Measurements from ENCODE around the gene WWOX. TPM values are rescaled to one million over a fixed set of nuclear protein-coding genes. Genes with fewer than 3 reads are reported as not detected.
A peak's percentile ranks its signal among the peaks of the same experiment; 100 is the strongest.
"Not testable (repeated sequence)": the region's sequence is repeated elsewhere in the genome, so short reads cannot be mapped to it uniquely, and the experiment has no call there.

The WWOX gene
- 10 to 100 TPM; 10.6 to 13.1 TPM for total RNA-seq
- long read RNA-seq, partial matches to known transcripts = 0 of 5 reads
- long read RNA-seq, other reads (novel, unspliced or antisense) = 2 of 5 reads

DNA sequence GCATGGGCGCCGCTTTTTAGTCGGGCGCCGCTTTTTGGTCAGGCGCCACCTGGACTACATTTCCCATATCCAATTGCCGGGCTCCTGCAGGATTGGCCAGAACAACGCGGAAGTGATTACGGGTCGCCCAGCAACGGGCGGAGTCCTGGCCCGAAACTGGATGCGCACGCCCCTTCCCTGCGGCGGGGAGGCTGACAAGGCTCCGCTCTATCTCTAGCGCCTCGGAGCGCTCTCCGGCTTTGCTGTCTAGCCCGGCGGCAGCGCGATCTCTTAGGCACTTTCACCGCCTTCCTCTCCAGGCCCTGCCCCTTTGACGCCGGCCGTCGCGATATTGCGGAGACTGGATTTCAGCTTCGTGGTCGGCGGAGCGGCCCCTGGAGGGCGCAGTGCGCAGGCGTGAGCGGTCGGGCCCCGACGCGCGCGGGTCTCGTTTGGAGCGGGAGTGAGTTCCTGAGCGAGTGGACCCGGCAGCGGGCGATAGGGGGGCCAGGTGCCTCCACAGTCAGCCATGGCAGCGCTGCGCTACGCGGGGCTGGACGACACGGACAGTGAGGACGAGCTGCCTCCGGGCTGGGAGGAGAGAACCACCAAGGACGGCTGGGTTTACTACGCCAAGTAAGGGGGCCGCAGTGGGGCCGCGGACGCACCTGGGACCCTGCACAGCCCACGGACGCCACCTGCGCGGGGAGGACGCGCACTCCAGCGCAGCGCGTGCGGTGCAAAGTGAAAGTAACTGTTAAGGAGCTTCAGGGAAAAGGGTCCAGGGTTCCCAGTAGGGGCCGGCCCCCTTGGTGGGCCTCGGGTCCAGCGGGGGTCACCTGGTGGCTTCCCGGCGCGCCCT lies at the start of gene WWOX:
Gene WWOX (plus strand): TSS at position 384 of the 841 bp plus-strand sequence.
- ATAC-seq (peak; percentile 95), DNase-seq (peak; percentile 97 to 98)
- intact Hi-C loops (cut with DNase I, micrococcal nuclease) = no loop called here

DNA sequence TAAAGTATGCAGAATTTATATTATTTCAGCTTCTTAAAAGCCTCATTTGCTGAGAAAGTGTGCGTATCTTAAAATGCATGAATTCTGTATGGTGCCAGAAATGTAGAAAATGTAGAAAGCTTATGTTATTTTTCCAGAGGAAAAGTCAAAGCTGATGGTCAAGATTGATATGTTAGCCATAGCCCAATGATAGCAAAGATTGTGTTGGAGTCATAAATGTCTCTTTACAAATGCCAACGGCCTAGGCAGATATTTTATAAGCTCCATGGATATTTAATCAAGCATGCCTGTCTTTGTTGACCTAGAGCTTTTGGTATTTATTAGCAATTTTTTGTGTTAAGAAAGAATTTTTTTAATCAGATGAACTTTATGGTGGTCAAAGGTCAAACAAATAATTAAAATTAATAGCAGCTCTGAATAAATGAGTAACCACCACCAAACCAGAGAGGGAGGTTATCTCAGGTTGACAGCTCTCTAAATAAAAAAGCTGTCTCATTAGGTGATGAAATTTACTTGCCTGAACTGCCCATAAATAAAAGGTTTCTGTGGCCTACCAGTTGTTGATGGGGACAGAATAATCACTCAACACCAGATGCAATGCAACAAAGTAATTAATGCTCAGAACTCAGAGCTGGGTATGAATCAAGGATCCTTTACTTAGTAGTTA lies 48.6 kb upstream of the WWOX start:
- DNase-seq = no peak
- intact Hi-C loops (cut with DNase I, micrococcal nuclease) = no loop called here
- no peak for ATAC-seq

DNA sequence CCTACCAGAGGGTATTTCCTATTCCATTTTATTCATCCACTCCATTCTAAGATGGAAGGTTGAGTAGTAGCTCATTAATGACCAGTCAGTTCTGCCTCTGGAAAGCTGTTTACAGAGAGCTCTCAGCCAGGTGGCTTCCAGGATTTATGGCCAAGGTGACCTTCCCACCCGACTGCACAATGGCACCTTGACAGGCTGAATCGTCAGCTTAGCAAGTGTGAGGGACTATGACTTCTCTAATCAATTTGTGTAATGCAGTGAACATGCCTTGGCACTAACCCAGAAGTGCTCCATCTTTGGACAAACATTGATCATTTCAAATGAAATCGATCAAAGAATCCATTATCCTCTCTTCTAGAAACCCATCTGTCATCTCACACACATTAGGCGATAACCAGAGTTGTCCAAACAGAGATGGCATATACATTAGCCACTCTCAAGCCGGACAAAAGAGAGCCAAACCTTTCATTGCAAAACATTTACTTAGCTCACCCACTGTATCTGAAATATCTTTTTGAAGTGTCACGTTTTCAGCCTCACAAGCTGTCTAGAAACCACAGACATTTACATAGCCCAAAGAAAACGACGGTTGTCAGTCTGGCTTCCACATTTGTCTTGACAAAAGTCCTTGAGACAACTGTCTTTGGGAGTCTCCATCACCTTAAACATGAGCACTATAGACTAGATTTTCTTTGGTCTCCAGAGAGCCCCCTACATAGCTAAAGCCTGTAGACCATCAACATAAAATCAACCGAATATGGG lies 41.5 kb upstream of the WWOX start:
- DNase-seq = no peak
- no peak for ATAC-seq
- intact Hi-C loops (cut with DNase I, micrococcal nuclease) = no loop called here

GRCh38 chr16:78059806-78060205 lies 39.6 kb upstream of the WWOX start:
- DNase-seq; intact Hi-C loops (cut with DNase I, micrococcal nuclease); ATAC-seq: not testable (repeated sequence)

GRCh38 chr16:78060295-78060694 lies 39.2 kb upstream of the WWOX start:
- DNase-seq (no peak), ATAC-seq (no peak)
- intact Hi-C loops (cut with DNase I, micrococcal nuclease) = no loop called here

DNA sequence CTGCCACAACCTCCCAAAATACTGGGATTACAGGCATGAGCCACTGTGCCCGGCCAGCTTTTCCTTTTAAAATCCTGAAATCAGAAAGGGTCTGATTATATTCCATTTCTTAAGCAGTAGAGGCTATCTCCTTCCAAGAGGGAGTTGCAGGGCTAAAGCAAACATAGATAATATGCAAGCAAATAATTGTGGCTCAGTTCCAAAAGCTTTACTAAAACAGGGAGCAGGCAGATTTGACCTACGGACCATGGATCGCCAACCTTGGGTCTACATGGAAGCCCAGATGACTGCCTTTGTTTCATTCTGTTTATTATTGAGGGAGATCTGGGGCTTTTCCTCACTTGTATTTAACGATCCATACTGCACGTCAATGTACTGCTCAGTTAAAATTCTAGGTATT lies 38.6 kb upstream of the WWOX start:
- intact Hi-C loops (cut with DNase I, micrococcal nuclease) = no loop called here
- ATAC-seq (no peak), DNase-seq (no peak)

DNA sequence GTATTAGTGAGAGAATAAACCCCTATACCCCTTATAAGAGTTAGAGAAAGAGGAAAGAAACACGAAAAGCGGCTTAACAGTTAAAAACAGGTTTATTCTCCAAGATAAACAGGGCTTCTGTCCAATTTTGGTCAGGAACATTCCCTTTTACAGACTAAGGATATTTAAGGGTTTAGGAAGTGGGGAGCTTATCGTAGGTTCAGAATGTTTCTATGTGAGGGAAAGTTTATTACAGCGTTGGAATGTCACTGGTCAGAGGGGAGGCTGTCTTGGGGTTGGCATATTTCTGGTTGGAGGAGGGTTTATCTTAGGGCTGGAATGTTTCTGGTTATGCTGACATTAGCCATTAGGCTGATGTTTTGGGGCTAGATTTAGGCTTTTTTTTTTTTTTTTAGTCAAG lies 34.1 kb upstream of the WWOX start:
- ATAC-seq = no peak

DNA sequence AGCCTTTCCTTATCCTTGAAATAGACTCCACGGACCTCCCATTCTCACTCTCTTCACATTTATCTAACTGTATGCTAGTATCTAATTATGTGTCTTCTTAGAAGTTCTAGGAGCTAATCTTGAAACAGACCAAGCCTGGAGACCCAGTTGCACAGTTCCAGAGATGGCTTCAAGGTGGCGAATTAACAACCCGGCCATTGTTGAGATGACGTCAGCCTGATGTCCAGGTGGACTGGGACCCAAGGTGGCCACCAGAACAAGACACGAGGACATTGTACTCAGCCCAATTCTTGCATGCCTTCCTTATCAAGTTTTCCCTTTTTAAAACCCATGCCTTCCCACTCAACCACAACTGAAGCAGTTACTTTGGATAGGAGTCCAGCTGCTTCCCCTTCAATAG lies 29.5 kb upstream of the WWOX start:
- ATAC-seq = no peak
- no peak for DNase-seq
- intact Hi-C loops (cut with DNase I, micrococcal nuclease) = no loop called here

More for the DNA sequence above, 34.1 kb upstream of the WWOX start:
- intact Hi-C loops (cut with DNase I, micrococcal nuclease) = no loop called here
- no peak for DNase-seq

GRCh38 chr16:78072275-78072674 lies 27.2 kb upstream of the WWOX start:
- no peak for DNase-seq
- intact Hi-C loops (cut with DNase I, micrococcal nuclease) = no loop called here
- ATAC-seq = peak; percentile 68

DNA sequence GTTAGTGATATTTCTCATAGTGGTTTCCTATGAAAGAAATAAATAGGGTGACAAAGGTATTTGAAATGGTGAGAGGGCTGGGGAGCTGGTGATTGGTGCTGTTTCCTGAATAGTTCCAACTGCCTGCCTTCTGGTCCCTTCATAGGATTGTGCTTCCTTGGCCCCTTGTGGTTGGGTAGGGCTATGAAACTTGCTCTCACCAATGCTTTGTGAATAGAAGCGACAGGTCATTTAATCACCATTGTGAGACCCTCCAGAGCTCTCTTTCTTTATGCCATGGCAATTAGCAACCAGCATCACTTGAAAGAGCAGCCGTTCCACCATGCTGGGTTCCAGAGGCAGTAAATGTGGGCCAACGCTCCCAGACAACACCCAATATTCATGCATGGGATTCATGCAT lies 23.7 kb upstream of the WWOX start:
- intact Hi-C loops (cut with DNase I, micrococcal nuclease) = no loop called here
- ATAC-seq = no peak
- DNase-seq = no peak

DNA sequence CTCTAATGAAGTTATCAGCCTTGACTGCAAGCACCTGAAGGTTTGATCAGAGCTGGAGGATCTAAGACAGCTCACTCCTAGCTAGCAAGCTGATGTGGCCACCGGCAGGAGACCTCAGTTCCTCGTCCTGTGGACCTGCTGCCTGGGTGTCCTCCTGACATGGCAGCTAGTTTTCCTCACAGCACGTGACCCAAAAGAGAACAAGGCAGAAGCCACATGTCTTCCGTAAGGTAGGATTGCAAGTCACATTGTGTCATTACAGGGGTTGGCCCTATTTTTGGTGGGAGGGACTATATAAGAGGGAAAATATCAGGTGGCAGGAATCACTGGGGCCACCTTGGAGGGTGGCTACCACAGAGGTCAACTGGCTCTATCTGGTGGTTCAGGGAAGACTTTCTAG lies 18.1 kb upstream of the WWOX start:
- DNase-seq (no peak), ATAC-seq (no peak)
- intact Hi-C loops (cut with DNase I, micrococcal nuclease) = no loop called here

GRCh38 chr16:78091419-78091818 lies 8.0 kb upstream of the WWOX start:
- intact Hi-C loops (cut with DNase I, micrococcal nuclease) = no loop called here
- no peak for DNase-seq
- ATAC-seq = no peak

DNA sequence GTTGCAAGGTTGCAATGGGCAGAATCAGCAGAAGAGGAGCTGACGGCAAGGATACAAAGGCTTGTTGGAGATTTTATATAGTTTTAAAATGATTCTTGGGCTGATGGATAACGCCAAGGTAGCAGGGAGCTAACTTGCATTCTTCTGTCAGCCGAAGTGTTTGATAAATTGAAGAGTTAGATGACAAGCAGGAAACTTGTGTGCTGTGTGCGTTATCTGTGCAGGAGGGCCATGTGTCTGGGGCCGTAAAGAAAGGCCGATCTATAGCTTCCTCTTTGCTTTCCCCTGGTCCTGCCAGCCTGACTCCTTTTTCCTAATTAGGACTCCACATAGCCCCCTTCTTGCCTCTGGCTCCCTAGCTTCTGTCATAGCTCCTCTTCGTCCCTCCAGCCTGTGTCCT lies 6.7 kb upstream of the WWOX start:
- no peak for DNase-seq
- intact Hi-C loops (cut with DNase I, micrococcal nuclease) = no loop called here
- ATAC-seq = no peak

- no peak for ATAC-seq
Observed at GRCh38 chr16:78094166-78094565, 5.3 kb upstream of the WWOX start.

DNA sequence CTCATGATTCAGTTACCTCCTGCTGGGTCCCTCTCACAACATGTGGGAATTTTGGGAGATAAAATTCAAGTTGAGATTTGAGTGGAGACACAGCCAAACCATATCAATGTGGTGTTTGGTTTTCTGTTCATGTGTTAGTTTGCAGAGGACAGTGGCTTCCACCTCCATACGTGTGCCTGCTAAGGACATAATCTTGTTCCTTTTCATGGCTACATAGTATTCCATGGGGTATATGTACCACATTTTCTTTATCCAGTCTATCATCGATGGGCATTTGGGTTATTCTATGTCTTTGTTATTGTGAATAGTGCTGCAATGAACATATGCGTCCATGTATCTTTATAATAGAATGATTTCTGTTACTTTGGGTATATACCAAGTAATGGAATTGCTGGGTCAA lies 4.5 kb upstream of the WWOX start:
- ATAC-seq (no peak), DNase-seq (no peak)
- intact Hi-C loops (cut with DNase I, micrococcal nuclease) = no loop called here

More at GRCh38 chr16:78094166-78094565, 5.3 kb upstream of the WWOX start:
- no peak for DNase-seq
- intact Hi-C loops (cut with DNase I, micrococcal nuclease) = no loop called here

DNA sequence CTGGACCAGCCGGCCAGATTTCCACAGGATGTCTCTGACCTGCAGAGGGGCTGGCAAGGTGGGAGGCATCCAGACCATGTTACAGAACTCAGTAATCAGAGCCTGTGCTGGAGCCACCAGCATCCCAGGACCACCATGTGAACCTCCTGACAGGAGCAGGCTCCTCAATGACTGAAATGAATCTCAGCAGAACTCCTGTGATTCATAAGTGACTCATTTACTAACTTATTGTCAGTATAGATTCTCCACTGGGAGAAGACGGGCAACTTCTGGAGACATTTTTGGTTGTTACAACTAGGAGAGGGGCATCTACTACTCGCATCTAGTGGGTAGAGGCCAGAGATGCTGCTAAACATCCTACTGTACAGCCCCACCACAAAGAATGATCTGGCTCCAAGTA lies 3.1 kb upstream of the WWOX start:
- intact Hi-C loops (cut with DNase I, micrococcal nuclease) = no loop called here
- no peak for DNase-seq
- ATAC-seq = no peak

GRCh38 chr16:78097548-78097947 lies 1.9 kb upstream of the WWOX start:
- intact Hi-C loops (cut with DNase I, micrococcal nuclease) = no loop called here
- no peak for ATAC-seq
- DNase-seq = no peak

GRCh38 chr16:78098087-78098486 lies 1.4 kb upstream of the WWOX start:
- DNase-seq (no peak), ATAC-seq (no peak)
- intact Hi-C loops (cut with DNase I, micrococcal nuclease) = no loop called here

GRCh38 chr16:78098595-78099270 lies 721 bp upstream of the WWOX start:
- DNase-seq (peak in 1 of 2 donors; percentile 11), ATAC-seq (no peak)
- intact Hi-C loops (cut with DNase I, micrococcal nuclease) = no loop called here
